K562 (cell line): ENCODE results near the gene SRPK2. TPM values are rescaled to one million over a fixed set of nuclear protein-coding genes. Genes with fewer than 3 reads are reported as not detected.

ENCODE experiments used
- ATAC-seq: fragments of 200-7000 bp; cut with Tn5 transposase; 3 replicates; pipeline ENCODE4 v1.9.1; 2020; ENCODE audit warnings: moderate library complexity
- BruUV-seq: library from RNA; stranded (reverse); fragments of 400-500 nt; replicated peaks from 2 replicates; lab custom pipeline; 2021; lab: Mats Ljungman, UMichigan
- CTCF ChIA-PET: fragments of 300-600 bp; formaldehyde crosslinking; extraction: SDS; loops from one replicate; lab custom pipeline; 2021; ENCODE audit warnings: low intra/inter-chr PET ratio; lab: Yijun Ruan, JAX
- POLR2A ChIA-PET: fragments of 300-600, 350-650 bp; sonication (Branson Sonifier 250); formaldehyde crosslinking; extraction: SDS; loops from one replicate; lab custom pipeline; 2021; ENCODE audit warnings: antibody characterized with exemption, inconsistent platforms; lab: Yijun Ruan, JAX
- DNase-seq, 4 experiments: peaks; one replicate each; pipeline versions ENCODE4 v3.0.0 to v3.0.0-alpha.2; 2011 to 2018; ENCODE audit warnings: low spot score in 3 of 4, mixed read lengths in 3 of 4; ENCODE audit errors: extremely low read depth in 1 of 4
- FAIRE-seq: peaks from 2 replicates; lab custom pipeline; 2011; peaks lifted over from hg19 to GRCh38; lab: Jason Lieb, UNC
- H2AFZ ChIP-seq: 2 replicates; pipeline ENCODE4 v1.6.0; 2011; ENCODE audit warnings: low read depth, low read length, control low read depth, inconsistent platforms
- H3K27ac ChIP-seq: fragments of 200-600 bp; 3 replicates; pipeline ENCODE4 v1.8.0; 2011; ENCODE audit warnings: low read depth, mild to moderate bottlenecking, control low read depth, inconsistent platforms, low read length, moderate library complexity, mixed read lengths; ENCODE audit errors: extremely low read depth
- H3K27me3 ChIP-seq, 2 experiments: fragments of 300-600 bp in 1 of 2; 2 replicates in 1 of 2; 3 replicates in 1 of 2; pipeline versions ENCODE4 v1.6.0 to v1.8.0; 2011; ENCODE audit warnings: inconsistent platforms in 2 of 2, low read length in 2 of 2, mild to moderate bottlenecking in 1 of 2, mixed read lengths in 1 of 2, moderate library complexity in 1 of 2; ENCODE audit not compliant: control insufficient read depth in 2 of 2, insufficient read depth in 2 of 2
- H3K36me3 ChIP-seq: fragments of 300-600 bp; 3 replicates; pipeline ENCODE4 v1.8.0; 2011; ENCODE audit warnings: mild to moderate bottlenecking, low read length, inconsistent platforms; ENCODE audit not compliant: control insufficient read depth, insufficient read depth
- H3K4me1 ChIP-seq, 2 experiments: fragments of 200-600 bp in 1 of 2; replicated peaks in 1 of 2; 2 replicates in 1 of 2; 3 replicates in 1 of 2; pipeline versions ENCODE4 v1.5.1 to v1.8.0; 2011; ENCODE audit warnings: inconsistent platforms in 2 of 2, low read length in 2 of 2, mild to moderate bottlenecking in 1 of 2, mixed read lengths in 1 of 2, moderate library complexity in 1 of 2; ENCODE audit not compliant: control insufficient read depth in 2 of 2, insufficient read depth in 2 of 2
- H3K4me2 ChIP-seq: 2 replicates; pipeline ENCODE4 v1.6.1; 2011; ENCODE audit warnings: low read length, control low read depth, inconsistent platforms, mixed read lengths; ENCODE audit not compliant: insufficient read depth
- H3K4me3 ChIP-seq: fragments of 200-600 bp; sonication (generic), shearing (Covaris generic); 2 replicates; pipeline ENCODE4 v1.5.1; 2016; ENCODE audit warnings: control low read depth, inconsistent platforms
- H3K79me2 ChIP-seq: fragments of 200-600 bp; 3 replicates; pipeline ENCODE4 v1.8.0; 2011; ENCODE audit warnings: low read length, inconsistent platforms; ENCODE audit not compliant: control insufficient read depth, insufficient read depth
- H3K9ac ChIP-seq, 2 experiments: 2 replicates each; pipeline versions ENCODE4 v1.6.0 to v1.6.1; 2011; ENCODE audit warnings: low read depth in 2 of 2, low read length in 2 of 2, control low read depth in 1 of 2, inconsistent platforms in 1 of 2, mild to moderate bottlenecking in 1 of 2, mixed read lengths in 1 of 2; ENCODE audit not compliant: insufficient read depth in 1 of 2
- H3K9me1 ChIP-seq: one replicate; pipeline ENCODE4 v1.6.0; 2011; ENCODE audit warnings: inconsistent platforms, mild to moderate bottlenecking, low read length, moderate library complexity; ENCODE audit not compliant: control insufficient read depth, insufficient read depth
- H3K9me3 ChIP-seq: replicated peaks from 2 replicates; pipeline ENCODE4 v1.5.1; 2011; ENCODE audit warnings: low read depth, low read length, inconsistent platforms; ENCODE audit not compliant: control insufficient read depth, insufficient read depth
- H4K20me1 ChIP-seq: replicated peaks from 2 replicates; pipeline ENCODE4 v1.6.1; 2011; ENCODE audit warnings: low read length, inconsistent platforms, mixed read lengths; ENCODE audit not compliant: control insufficient read depth, insufficient read depth
- EHMT2 ChIP-seq: fragments of 450-650 bp; IDR thresholded peaks from 2 replicates; pipeline ENCODE4 v1.6.1; 2018; ENCODE audit warnings: antibody characterized with exemption
- HLTF ChIP-seq: fragments of 450-650 bp; IDR thresholded peaks from 2 replicates; pipeline ENCODE4 v1.6.1; 2016
- HNRNPUL1 ChIP-seq: fragments of 200-400 bp; formaldehyde crosslinking; IDR thresholded peaks from 2 replicates; pipeline ENCODE4 v1.6.1; 2017; ENCODE audit warnings: low read length
- SP2 ChIP-seq: IDR thresholded peaks from 2 replicates; pipeline ENCODE4 v1.6.1; 2011; ENCODE audit warnings: mild to moderate bottlenecking, low read depth, low read length, moderate library complexity; ENCODE audit not compliant: poor library complexity, severe bottlenecking; ENCODE audit errors: extremely low read depth
- SRSF1 ChIP-seq: fragments of 200-400 bp; formaldehyde crosslinking; IDR thresholded peaks from 2 replicates; pipeline ENCODE4 v1.6.1; 2017; ENCODE audit warnings: mild to moderate bottlenecking, low read depth, low read length, moderate library complexity
- STAT6 ChIP-seq: sonication (generic); formaldehyde crosslinking; IDR thresholded peaks from 2 replicates; pipeline ENCODE4 v1.8.1; 2023; ENCODE audit warnings: mild to moderate bottlenecking, missing genetic modification reagents
- TEAD4 ChIP-seq, 2 experiments: sonication (generic) in 1 of 2; formaldehyde crosslinking in 1 of 2; IDR thresholded peaks; 2 replicates each; pipeline versions ENCODE4 v1.6.1 to v1.8.0; 2012 to 2022; ENCODE audit warnings: borderline replicate concordance in 1 of 2, inconsistent platforms in 1 of 2, low read length in 1 of 2, mild to moderate bottlenecking in 1 of 2, missing genetic modification reagents in 1 of 2
- U2AF1 ChIP-seq: fragments of 200-400 bp; formaldehyde crosslinking; optimal IDR thresholded peaks from 2 replicates; pipeline ENCODE3; 2017; ENCODE audit warnings: mild to moderate bottlenecking, low read depth, low read length, moderate library complexity
- UBTF ChIP-seq, 2 experiments: IDR thresholded peaks; 2 replicates each; pipeline ENCODE4 v1.6.1; 2012; ENCODE audit warnings: improper control_type of control experiment in 2 of 2, low read depth in 2 of 2, low read length in 2 of 2, borderline replicate concordance in 1 of 2
- ZNF41 ChIP-seq: fragments of 250-450 bp; sonication (Bioruptor Pico); conservative IDR thresholded peaks from 2 replicates; pipeline ENCODE4 v1.4.0; 2020; ENCODE audit warnings: mild to moderate bottlenecking
- WGBS: fragments of 100-300 bp; shearing (Covaris generic); methylation state at CpG from one replicate; pipeline ENCODE4 v1.1.6; 2016; ENCODE audit warnings: low coverage, mixed read lengths; ENCODE audit not compliant: insufficient coverage; ENCODE audit errors: missing lambda C conversion rate; 5-methylcytosine and 5-hydroxymethylcytosine counted together
- in situ Hi-C: fragments of 300-500 bp; cut with MboI; formaldehyde crosslinking; loops from 4 replicates; pipeline ENCODE4 v1.15.0; 2018; ENCODE audit warnings: inconsistent platforms, mixed read lengths
- intact Hi-C: fragments of 100-400 bp; cut with micrococcal nuclease; formaldehyde crosslinking; loops from 2 replicates; pipeline ENCODE4 v1.14.2; 2022
- polyA plus RNA-seq, 8 experiments: library from polyadenylated mRNA; depleted of rRNA in 4 of 8; stranded (reverse) in 5 of 8; unstranded in 3 of 8; fragments of >200 nt; fragmentation: Nextera tagmentation in 2 of 8; fragmentation: Illumina TruSeq in 1 of 8; extraction: Ambion mirVana in 2 of 8; extraction: Trizol in 1 of 8; gene quantifications; 2 replicates each; pipeline versions ENCODE4 v1.2.1 to v1.2.3, GENCODE V29; 2011 to 2014; ENCODE audit warnings: inconsistent platforms in 1 of 8, missing spikeins in 1 of 8
- total RNA-seq, 7 experiments: library from RNA; depleted of rRNA in 6 of 7; stranded (reverse); fragments of >200 nt in 6 of 7; fragmentation: Illumina TruSeq in 2 of 7; extraction: Trizol in 2 of 7; gene quantifications; 2 replicates each; pipeline versions ENCODE4 v1.2.1 to v1.2.3, GENCODE V29; 2011 to 2021; ENCODE audit warnings: low replicate concordance in 1 of 7

SRPK2 gene
- total and polyA plus RNA-seq, 9 of the 15 experiments (the other 6 are each of a cell fraction or from before 2014, with no cell fraction given): 21.5 to 44.7 (median 33.3) TPM

- H3K27me3 ChIP-seq: no peaks in the 10 kb centered on the region
- no peak overlapping the region for H3K4me2 ChIP-seq
- no peaks in the 10 kb centered on the region for H4K20me1 ChIP-seq
- ChIA-PET CTCF (no interaction called here), POLR2A (interaction anchor here (1.3 kb wide), 1 partner anchor 13 kb away, joined by 5 read pairs; no protein-coding TSS in a partner anchor)
- TF ChIP-seq U2AF1: no peak
- no peak for TF ChIP-seq TEAD4 (IDR thresholded peaks at IDR 0.05; ENCODE audit: low read length)
- TF ChIP-seq TEAD4 (CRISPR knock-in tag; IDR thresholded peaks at IDR 0.05; ENCODE audit: borderline replicate concordance): no peak
- TF ChIP-seq ZNF41 (CRISPR knock-in tag): no peak
- no peak for TF ChIP-seq SP2
- no peaks in the 10 kb centered on the region for H3K9me3 ChIP-seq
- DNase-seq (no peak), ATAC-seq (no peak), FAIRE-seq (no peak)
- peaks cover 7% of the 10 kb centered on the region; the same call in 2 of the 3 replicates for H3K36me3 ChIP-seq
- in situ Hi-C loops: no loop called here
- no peaks in the 10 kb centered on the region; a peak in 1 of 5 replicates for H3K4me1 ChIP-seq
- no peak overlapping the region for H3K27ac ChIP-seq
- no peak overlapping the region for H2AFZ ChIP-seq
- BruUV-seq: no TSS peak
- intact Hi-C loops: no loop called here
- no peak overlapping the region for H3K4me3 ChIP-seq
- H3K79me2 ChIP-seq: no peaks in the 10 kb centered on the region
- H3K9me1 ChIP-seq: no peaks in the 10 kb centered on the region
- 56% methylated on average over 2 of the region's 2 CpGs for WGBS
- no peak overlapping the region for H3K9ac ChIP-seq
Observed at GRCh38 chr7:105156731-105157130, 232.0 kb downstream of the SRPK2 start.

- H3K36me3 ChIP-seq: peaks cover 4% of the 10 kb centered on the region; the same call in 1 of the 3 replicates
- 60% methylated on average over 2 of the region's 2 CpGs for WGBS
- H3K4me3 ChIP-seq: no peak overlapping the region
- in situ Hi-C loops (no loop called here), intact Hi-C loops (no loop called here)
- no peak overlapping the region for H3K4me2 ChIP-seq
- no peak for DNase-seq
- 0 out of 3 replicates have a peak, but pooled peaks have one; percentile 18 for ATAC-seq
- no peaks in the 10 kb centered on the region for H3K9me3 ChIP-seq
- FAIRE-seq: no peak
- H4K20me1 ChIP-seq: no peaks in the 10 kb centered on the region
- H3K9ac ChIP-seq: no peak overlapping the region
- ChIA-PET CTCF (interaction anchor here (1.7 to 2.4 kb wide), 2 partner anchors 275 to 334 kb away, joined by 7 read pairs; no protein-coding TSS in a partner anchor), POLR2A (interaction anchor here (0.8 to 1.3 kb wide), 4 partner anchors 13 to 248 kb away, joined by 3 to 4 read pairs (median 4); no protein-coding TSS in a partner anchor)
- no peaks in the 10 kb centered on the region for H3K79me2 ChIP-seq
- H3K4me1 ChIP-seq: no peaks in the 10 kb centered on the region; a peak in 1 of 5 replicates
- H3K9me1 ChIP-seq: no peaks in the 10 kb centered on the region
- H3K27ac ChIP-seq: no peak overlapping the region
- H3K27me3 ChIP-seq: no peaks in the 10 kb centered on the region
- no peak overlapping the region for H2AFZ ChIP-seq
- BruUV-seq: no TSS peak
- TF ChIP-seq HNRNPUL1 (no peak), EHMT2 (no peak), SRSF1 (no peak), UBTF (IDR thresholded peaks at IDR 0.05; ENCODE audit: borderline replicate concordance in 1 of 2, low read depth in 2 of 2, low read length in 2 of 2) (no peak), HLTF (no peak), STAT6 (CRISPR knock-in tag) (no peak)
Observed at GRCh38 chr7:105154084-105154483, 234.6 kb downstream of the SRPK2 start.
